ENCODE data around the gene CCDC136.

Gene CCDC136

GRCh38 chr7:128845475-128845874 lies 53.7 kb downstream of the CCDC136 start:
- Histone ChIP-seq H3K9me2 (replicated peaks; ENCODE audit: control insufficient read depth, low read length) (no peaks in the 10 kb centered on the region), H3K4me2 (ENCODE audit: low read length) (no peak overlapping the region), H3K27me3 (ENCODE audit: control insufficient read depth, low read length) (no peaks in the 10 kb centered on the region), H3K4me3 (ENCODE audit: low read length) (no peak overlapping the region), H3F3A (ENCODE audit: control insufficient read depth, insufficient read depth) (no peaks in the 10 kb centered on the region), H3K27ac (ENCODE audit: low read depth, low read length) (no peak overlapping the region), H3K4me1 (ENCODE audit: control insufficient read depth, low read length) (peaks cover 17% of the 10 kb centered on the region), H4K20me1 (ENCODE audit: control insufficient read depth, insufficient read depth, low read depth, low read length) (no peaks in the 10 kb centered on the region), H3K36me3 (ENCODE audit: control insufficient read depth, low read length) (no peaks in the 10 kb centered on the region), H3K9me3 (ENCODE audit: control insufficient read depth, insufficient read depth, low read length) (no peaks in the 10 kb centered on the region), H3K79me2 (ENCODE audit: control insufficient read depth, low read length) (no peaks in the 10 kb centered on the region)
- TF ChIP-seq EZH2phosphoT487 (IDR thresholded peaks at IDR 0.05; ENCODE audit: borderline replicate concordance, low read length) (no peak), CTCF (IDR thresholded peaks at IDR 0.05; ENCODE audit: low read depth, low read length, poor library complexity, severe bottlenecking) (no peak)

GRCh38 chr7:128845987-128846386 lies 54.2 kb downstream of the CCDC136 start:
- Histone ChIP-seq H3K9me3 (ENCODE audit: control insufficient read depth, insufficient read depth, low read length) (no peaks in the 10 kb centered on the region), H3K27me3 (ENCODE audit: control insufficient read depth, low read length) (no peaks in the 10 kb centered on the region), H3K36me3 (ENCODE audit: control insufficient read depth, low read length) (no peaks in the 10 kb centered on the region), H3K4me3 (ENCODE audit: low read length) (no peak overlapping the region), H3K27ac (ENCODE audit: low read depth, low read length) (no peak overlapping the region), H3K4me2 (ENCODE audit: low read length) (no peak overlapping the region), H3K9me2 (replicated peaks; ENCODE audit: control insufficient read depth, low read length) (no peaks in the 10 kb centered on the region), H3F3A (ENCODE audit: control insufficient read depth, insufficient read depth) (no peaks in the 10 kb centered on the region), H4K20me1 (ENCODE audit: control insufficient read depth, insufficient read depth, low read depth, low read length) (no peaks in the 10 kb centered on the region), H3K4me1 (ENCODE audit: control insufficient read depth, low read length) (peaks cover 14% of the 10 kb centered on the region), H3K79me2 (ENCODE audit: control insufficient read depth, low read length) (no peaks in the 10 kb centered on the region)
- TF ChIP-seq CTCF (IDR thresholded peaks at IDR 0.05; ENCODE audit: low read depth, low read length, poor library complexity, severe bottlenecking), result no peak
- TF ChIP-seq EZH2phosphoT487 (IDR thresholded peaks at IDR 0.05; ENCODE audit: borderline replicate concordance, low read length), result no peak

GRCh38 chr7:128846781-128847444 lies 55.1 kb downstream of the CCDC136 start:
- Histone ChIP-seq H3K36me3 (ENCODE audit: control insufficient read depth, low read length) (no peaks in the 10 kb centered on the region), H3K27ac (ENCODE audit: low read depth, low read length) (no peak overlapping the region), H3F3A (ENCODE audit: control insufficient read depth, insufficient read depth) (no peaks in the 10 kb centered on the region), H3K4me1 (ENCODE audit: control insufficient read depth, low read length) (peaks cover 5% of the 10 kb centered on the region), H4K20me1 (ENCODE audit: control insufficient read depth, insufficient read depth, low read depth, low read length) (no peaks in the 10 kb centered on the region), H3K4me2 (ENCODE audit: low read length) (no peak overlapping the region), H3K79me2 (ENCODE audit: control insufficient read depth, low read length) (no peaks in the 10 kb centered on the region), H3K27me3 (ENCODE audit: control insufficient read depth, low read length) (no peaks in the 10 kb centered on the region), H3K4me3 (ENCODE audit: low read length) (no peak overlapping the region), H3K9me3 (ENCODE audit: control insufficient read depth, insufficient read depth, low read length) (no peaks in the 10 kb centered on the region), H3K9me2 (replicated peaks; ENCODE audit: control insufficient read depth, low read length) (no peaks in the 10 kb centered on the region)
- no peak for TF ChIP-seq CTCF (IDR thresholded peaks at IDR 0.05; ENCODE audit: low read depth, low read length, poor library complexity, severe bottlenecking)
- TF ChIP-seq EZH2phosphoT487 (IDR thresholded peaks at IDR 0.05; ENCODE audit: borderline replicate concordance, low read length), result no peak
